H1 (cell line): Measurements from ENCODE around the gene KIAA1671. TPM values are rescaled to one million over a fixed set of nuclear protein-coding genes. Genes with fewer than 3 reads are reported as not detected.

Experiments
- CHD1 ChIP-seq: IDR thresholded peaks from 2 replicates; pipeline ENCODE4 v1.6.1; 2012; ENCODE audit warnings: low read depth, low read length, improper control_type of control experiment
- CHD7 ChIP-seq: fragments of 300-600 bp; sonication (generic); IDR thresholded peaks from 2 replicates; pipeline ENCODE4 v1.7.1; 2012; ENCODE audit warnings: low read length, moderate library complexity, mild to moderate bottlenecking, inconsistent platforms; ENCODE audit not compliant: insufficient replicate concordance
- CREB1 ChIP-seq: IDR thresholded peaks from 2 replicates; pipeline ENCODE4 v1.6.1; 2012; ENCODE audit warnings: inconsistent platforms
- EZH2 ChIP-seq: fragments of 200-600 bp; sonication (generic); IDR thresholded peaks from 2 replicates; pipeline ENCODE4 v1.7.1; 2012; ENCODE audit warnings: low read depth, mild to moderate bottlenecking, moderate library complexity, low read length, inconsistent platforms; ENCODE audit not compliant: severe bottlenecking
- FOSL1 ChIP-seq: IDR thresholded peaks from 2 replicates; pipeline ENCODE4 v1.6.1; 2011; ENCODE audit warnings: mild to moderate bottlenecking, low read depth, low read length, moderate library complexity; ENCODE audit not compliant: insufficient read depth
- RBBP5 ChIP-seq: IDR thresholded peaks from 2 replicates; pipeline ENCODE4 v1.7.1; 2012; ENCODE audit warnings: low read depth, mild to moderate bottlenecking, inconsistent platforms, low read length, moderate library complexity, borderline replicate concordance
- RNF2 ChIP-seq: fragments of 200-900, 300-1000 bp; sonication (generic); IDR thresholded peaks from 2 replicates; pipeline ENCODE4 v1.7.1; 2016; ENCODE audit warnings: borderline replicate concordance, low read depth, mild to moderate bottlenecking, antibody characterized with exemption, low read length; ENCODE audit not compliant: poor library complexity, severe bottlenecking; ENCODE audit errors: missing control alignments
- SIX5 ChIP-seq: IDR thresholded peaks from 2 replicates; pipeline ENCODE4 v1.6.1; 2011; ENCODE audit warnings: mild to moderate bottlenecking, low read depth, low read length
- SRF ChIP-seq: IDR thresholded peaks from 2 replicates; pipeline ENCODE4 v1.6.1; 2011; ENCODE audit warnings: mild to moderate bottlenecking, low read depth, low read length, moderate library complexity
- YY1 ChIP-seq: IDR thresholded peaks from 2 replicates; pipeline ENCODE4 v1.6.1; 2011; ENCODE audit warnings: low read depth, mild to moderate bottlenecking, low read length
- polyA plus RNA-seq, 7 experiments: library from polyadenylated mRNA; depleted of rRNA in 3 of 7; stranded (reverse) in 5 of 7; unstranded in 2 of 7; fragments of >200 nt in 5 of 7; fragments of 200-250 nt in 2 of 7; gene quantifications; 1 replicate in 5 of 7; 2 replicates in 1 of 7; 4 replicates in 1 of 7; pipeline versions ENCODE4 v1.2.1 to v1.2.3, GENCODE V29; 2011 to 2013; ENCODE audit warnings: missing spikeins in 2 of 7, mixed read lengths in 2 of 7
- total RNA-seq: library from RNA; stranded (reverse); fragmentation: NEBNext Ultra II Directional; extraction: Animal tissue kit (Norgen Biotek cat#: 25700); gene quantifications from 2 replicates; pipeline ENCODE4 v1.2.1, GENCODE V29; 2021
- TF ChIP-seq, protein P1 (sequence below): IDR thresholded peaks from 2 replicates; pipeline ENCODE4 v1.6.1; 2011; ENCODE audit warnings: low read length, improper control_type of control experiment

Gene KIAA1671
- total and polyA plus RNA-seq, 2 of the 8 experiments (the other 6 are each of a cell fraction or from before 2014, with no cell fraction given): 6.4 to 23.9 TPM

- no peak for TF ChIP-seq CHD7
- no peak for TF ChIP-seq CHD1
- TF ChIP-seq RBBP5: no peak
- no peak for TF ChIP-seq SIX5
- no peak for TF ChIP-seq RNF2
- TF ChIP-seq SRF: no peak
- TF ChIP-seq EZH2: no peak
- TF ChIP-seq CREB1: no peak
- TF ChIP-seq, protein P1, sequence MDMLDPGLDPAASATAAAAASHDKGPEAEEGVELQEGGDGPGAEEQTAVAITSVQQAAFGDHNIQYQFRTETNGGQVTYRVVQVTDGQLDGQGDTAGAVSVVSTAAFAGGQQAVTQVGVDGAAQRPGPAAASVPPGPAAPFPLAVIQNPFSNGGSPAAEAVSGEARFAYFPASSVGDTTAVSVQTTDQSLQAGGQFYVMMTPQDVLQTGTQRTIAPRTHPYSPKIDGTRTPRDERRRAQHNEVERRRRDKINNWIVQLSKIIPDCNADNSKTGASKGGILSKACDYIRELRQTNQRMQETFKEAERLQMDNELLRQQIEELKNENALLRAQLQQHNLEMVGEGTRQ: no peak
- TF ChIP-seq FOSL1: no peak
- no peak for TF ChIP-seq YY1
These were observed 44.5 kb downstream of the KIAA1671 start (continued) for GRCh38 chr22:24997023-24997422.
